GM23338 (cell line): Measurements from ENCODE around the gene KMT2E.

Source experiments
- CREB1 ChIP-seq: fragments of 250-450 bp; sonication (Bioruptor Pico); IDR thresholded peaks from 2 replicates; pipeline ENCODE4 v1.5.0; 2020; ENCODE audit warnings: low read depth, mild to moderate bottlenecking, moderate library complexity
- CTCF ChIP-seq, 2 experiments: fragments of 200-600 bp in 1 of 2; sonication (generic) in 1 of 2; conservative IDR thresholded peaks; 2 replicates each; pipeline versions ENCODE4 v1.5.1 to v1.6.1; 2016 to 2017; ENCODE audit warnings: antibody characterized with exemption in 2 of 2, low read depth in 2 of 2, mild to moderate bottlenecking in 2 of 2, moderate library complexity in 1 of 2
- ETS1 ChIP-seq: IDR thresholded peaks from 2 replicates; pipeline ENCODE4 v1.6.1; 2016; ENCODE audit warnings: antibody characterized with exemption
- EZH2 ChIP-seq: fragments of 200-600 bp; sonication (generic); IDR thresholded peaks from one replicate; pipeline ENCODE4 v1.8.0; 2017; ENCODE audit warnings: antibody characterized with exemption, mild to moderate bottlenecking, low read depth; ENCODE audit not compliant: unreplicated experiment
- EZH2phosphoT487 ChIP-seq: fragments of 200-600 bp; sonication (generic); IDR thresholded peaks from one replicate; pipeline ENCODE4 v1.8.1; 2018; ENCODE audit warnings: antibody characterized with exemption; ENCODE audit not compliant: unreplicated experiment
- JUNB ChIP-seq: IDR thresholded peaks from one replicate; pipeline ENCODE4 v1.6.1; 2016; ENCODE audit warnings: antibody characterized with exemption; ENCODE audit not compliant: unreplicated experiment
- POLR2AphosphoS5 ChIP-seq: IDR thresholded peaks from 2 replicates; pipeline ENCODE4 v1.6.1; 2016; ENCODE audit warnings: antibody characterized with exemption, low read depth
- REST ChIP-seq: IDR thresholded peaks from one replicate; pipeline ENCODE4 v1.6.1; 2018; ENCODE audit warnings: antibody characterized with exemption; ENCODE audit not compliant: unreplicated experiment
- STAT1 ChIP-seq: IDR thresholded peaks from one replicate; pipeline ENCODE4 v1.6.1; 2016; ENCODE audit warnings: antibody characterized with exemption; ENCODE audit not compliant: unreplicated experiment
- ZNF114 ChIP-seq: fragments of 250-450 bp; sonication (Bioruptor Pico); IDR thresholded peaks from 2 replicates; pipeline ENCODE4 v1.5.0; 2020; ENCODE audit warnings: mild to moderate bottlenecking, moderate library complexity
- ZNF331 ChIP-seq: fragments of 250-450 bp; sonication (Bioruptor Pico); IDR thresholded peaks from 2 replicates; pipeline ENCODE4 v1.5.0; 2020; ENCODE audit warnings: low read depth, mild to moderate bottlenecking, moderate library complexity

- no peak for TF ChIP-seq CTCF (conservative IDR thresholded peaks at IDR 0.05; ENCODE audit: low read depth in 2 of 2)
- no peak for TF ChIP-seq EZH2
- no peak for TF ChIP-seq CREB1 (CRISPR knock-in tag)
- TF ChIP-seq REST: no peak
- TF ChIP-seq POLR2AphosphoS5: no peak
- no peak for TF ChIP-seq EZH2phosphoT487
- TF ChIP-seq ZNF114 (CRISPR knock-in tag): no peak
- TF ChIP-seq ETS1: no peak
- TF ChIP-seq STAT1: no peak
- TF ChIP-seq JUNB: no peak
- no peak for TF ChIP-seq ZNF331 (CRISPR knock-in tag)
Observed at GRCh38 chr7:105149827-105150226, 135.8 kb downstream of the KMT2E start.
